HG03460 (cell line): ENCODE data around the gene TMEM181.
"Not testable (repeated sequence)": the region's sequence is repeated elsewhere in the genome, so short reads cannot be mapped to it uniquely, and the experiment has no call there.

Source experiments
- ATAC-seq: cut with Tn5 transposase; IDR thresholded peaks from one replicate; pipeline ENCODE4 v1.9.1; 2021; ENCODE audit not compliant: unreplicated experiment

TMEM181 gene

GRCh38 chr6:158635427-158636073 is 75.7 kb downstream of the TMEM181 start:
- no peak for ATAC-seq

GRCh38 chr6:158636778-158637177 is 76.9 kb downstream of the TMEM181 start:
- no peak for ATAC-seq

- no peak for ATAC-seq
These were observed 78.5 kb downstream of the TMEM181 start for GRCh38 chr6:158638324-158638854.

GRCh38 chr6:158639056-158639455 is 79.2 kb downstream of the TMEM181 start:
- no peak for ATAC-seq

- ATAC-seq, result no peak
These were observed 80.6 kb downstream of the TMEM181 start for GRCh38 chr6:158640519-158640918.

GRCh38 chr6:158642097-158642601 is 82.3 kb downstream of the TMEM181 start:
- no peak for ATAC-seq

GRCh38 chr6:158643836-158644230 is 83.9 kb downstream of the TMEM181 start:
- ATAC-seq, result no peak

- ATAC-seq, result peak; percentile 50
These were observed 84.6 kb downstream of the TMEM181 start, which contains the start of gene DYNLT1 for GRCh38 chr6:158644231-158645063. DYNLT1 (minus strand) TSS chr6:158644743; CDS start chr6:158644708, 35 bp downstream.

- no peak for ATAC-seq
These were observed 85.5 kb downstream of the TMEM181 start for GRCh38 chr6:158645064-158646022.

GRCh38 chr6:158646023-158646910 is 86.4 kb downstream of the TMEM181 start:
- ATAC-seq, result no peak

GRCh38 chr6:158647501-158647900 is 87.6 kb downstream of the TMEM181 start:
- ATAC-seq, result no peak

GRCh38 chr6:158648682-158649131 is 88.8 kb downstream of the TMEM181 start:
- peak; percentile 23 for ATAC-seq

- ATAC-seq, result peak; percentile 42
These were observed 89.6 kb downstream of the TMEM181 start, which contains the start of gene SYTL3 for GRCh38 chr6:158649289-158650143. SYTL3 (plus strand) TSS chr6:158650054; CDS start chr6:158663269, 13,215 bp downstream.

GRCh38 chr6:158651981-158652737 is 92.3 kb downstream of the TMEM181 start:
- ATAC-seq, result not testable (repeated sequence)

GRCh38 chr6:158653577-158654354 is 93.9 kb downstream of the TMEM181 start:
- ATAC-seq, result peak; percentile 55

- no peak for ATAC-seq
These were observed 94.6 kb downstream of the TMEM181 start for GRCh38 chr6:158654498-158654897.

GRCh38 chr6:158654960-158655489 is 95.1 kb downstream of the TMEM181 start:
- ATAC-seq, result no peak
